Upper lobe of right lung (tissue), 1 donor: Measurements from ENCODE around the gene CPED1. TPM values are rescaled to one million over a fixed set of nuclear protein-coding genes. Genes with fewer than 3 reads are reported as not detected.

Experiments used
- ATAC-seq: fragments of 200-7000 bp; cut with Tn5 transposase; one replicate; pipeline ENCODE4 v1.9.1; 2020; ENCODE audit warnings: mild to moderate bottlenecking, moderate library complexity
- DNase-seq: peaks from one replicate; pipeline ENCODE4 v3.0.0-alpha.2; 2020
- H3K27ac ChIP-seq: fragments of 200-600 bp; one replicate; pipeline ENCODE4 v1.8.0; 2022
- H3K27me3 ChIP-seq: fragments of 200-600 bp; one replicate; pipeline ENCODE4 v1.8.0; 2022; ENCODE audit warnings: mild to moderate bottlenecking
- H3K36me3 ChIP-seq: fragments of 200-600 bp; one replicate; pipeline ENCODE4 v1.8.0; 2022
- H3K4me1 ChIP-seq: fragments of 200-600 bp; one replicate; pipeline ENCODE4 v1.8.0; 2022
- H3K4me3 ChIP-seq: fragments of 200-600 bp; one replicate; pipeline ENCODE4 v1.8.0; 2022; ENCODE audit warnings: mild to moderate bottlenecking
- H3K9me3 ChIP-seq: fragments of 200-600 bp; one replicate; pipeline ENCODE4 v1.8.0; 2022
- intact Hi-C: fragments of 100-400 bp; cut with DNase I; formaldehyde crosslinking; loops from one replicate; pipeline ENCODE4 v1.11.0; 2022
- total RNA-seq: library from RNA; stranded (reverse); fragmentation: NEBNext Ultra II Directional; extraction: Animal tissue kit (Norgen Biotek cat#: 25700); gene quantifications from one replicate; pipeline ENCODE4 v1.2.1, GENCODE V29; 2021
- TF ChIP-seq, protein P1 (sequence below): fragments of 200-600 bp; IDR thresholded peaks from one replicate; pipeline ENCODE4 v1.8.0; 2022; ENCODE audit warnings: antibody characterized with exemption
- donor health status: DM: no; HTN: yes; CAD: no; lungs with severe emphysema.

Gene CPED1
- total RNA-seq, 1 donor from 2014 or later = 39.2 TPM

DNA sequence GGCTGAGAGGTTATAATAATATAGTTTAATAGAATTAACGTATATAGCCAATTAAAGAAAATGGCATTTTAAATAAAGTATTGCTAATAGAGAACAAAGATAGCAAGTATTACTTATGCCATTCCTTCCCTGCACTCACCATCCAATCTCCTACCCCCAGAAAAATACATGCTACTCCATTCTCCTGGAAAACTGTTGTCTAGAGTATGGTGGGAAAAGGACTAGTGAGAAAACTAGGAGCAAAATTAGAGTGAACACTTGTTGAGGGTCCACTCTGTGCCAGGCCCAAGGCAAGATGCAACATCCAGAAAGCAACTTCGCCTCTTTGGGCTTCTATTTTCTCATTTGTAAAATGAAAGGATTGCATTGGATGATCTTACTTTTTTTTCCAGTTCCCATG is 149.1 kb downstream of the CPED1 start:
- DNase-seq (no peak), ATAC-seq (no peak)
- Histone ChIP-seq H3K36me3 (peaks cover 4% of the 10 kb centered on the region), H3K4me3 (no peak overlapping the region), H3K27ac (no peak overlapping the region), H3K27me3 (no peaks in the 10 kb centered on the region), H3K4me1 (no peaks in the 10 kb centered on the region), H3K9me3 (no peaks in the 10 kb centered on the region)
- intact Hi-C loops = no loop called here
- TF ChIP-seq, protein P1, sequence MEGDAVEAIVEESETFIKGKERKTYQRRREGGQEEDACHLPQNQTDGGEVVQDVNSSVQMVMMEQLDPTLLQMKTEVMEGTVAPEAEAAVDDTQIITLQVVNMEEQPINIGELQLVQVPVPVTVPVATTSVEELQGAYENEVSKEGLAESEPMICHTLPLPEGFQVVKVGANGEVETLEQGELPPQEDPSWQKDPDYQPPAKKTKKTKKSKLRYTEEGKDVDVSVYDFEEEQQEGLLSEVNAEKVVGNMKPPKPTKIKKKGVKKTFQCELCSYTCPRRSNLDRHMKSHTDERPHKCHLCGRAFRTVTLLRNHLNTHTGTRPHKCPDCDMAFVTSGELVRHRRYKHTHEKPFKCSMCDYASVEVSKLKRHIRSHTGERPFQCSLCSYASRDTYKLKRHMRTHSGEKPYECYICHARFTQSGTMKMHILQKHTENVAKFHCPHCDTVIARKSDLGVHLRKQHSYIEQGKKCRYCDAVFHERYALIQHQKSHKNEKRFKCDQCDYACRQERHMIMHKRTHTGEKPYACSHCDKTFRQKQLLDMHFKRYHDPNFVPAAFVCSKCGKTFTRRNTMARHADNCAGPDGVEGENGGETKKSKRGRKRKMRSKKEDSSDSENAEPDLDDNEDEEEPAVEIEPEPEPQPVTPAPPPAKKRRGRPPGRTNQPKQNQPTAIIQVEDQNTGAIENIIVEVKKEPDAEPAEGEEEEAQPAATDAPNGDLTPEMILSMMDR = no peak

DNA sequence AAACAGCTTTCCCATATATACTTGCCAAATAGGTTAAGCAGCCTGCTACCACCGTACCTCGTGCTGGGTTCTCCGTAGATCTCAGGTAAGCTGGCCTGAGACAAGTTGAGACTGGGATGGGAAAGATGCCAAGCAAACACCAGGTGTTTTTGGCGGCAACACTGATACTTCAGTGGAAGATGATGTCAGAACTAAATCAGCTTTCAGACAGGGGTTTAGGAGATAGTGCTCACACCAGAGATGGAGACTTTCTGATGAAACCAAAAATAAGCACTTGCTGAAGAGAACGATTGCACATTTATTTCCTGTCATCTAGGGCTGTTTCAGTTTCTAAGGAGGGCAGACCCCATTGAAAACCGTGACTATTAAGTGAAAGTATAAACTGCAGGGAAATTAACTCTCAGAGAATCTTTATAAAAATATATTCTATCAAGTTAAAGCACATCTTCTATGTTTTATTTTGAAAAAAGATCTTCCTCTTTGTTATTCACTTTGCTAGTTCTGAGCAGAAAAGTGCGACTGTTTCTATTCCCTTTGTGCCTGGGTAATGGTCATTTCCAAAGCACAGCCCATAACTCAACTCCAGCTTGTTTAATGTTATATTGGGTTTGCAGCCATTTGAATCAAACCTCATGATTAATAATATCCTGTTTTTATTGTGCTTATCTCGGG is 149.9 kb downstream of the CPED1 start:
- Histone ChIP-seq H3K4me3 (no peak overlapping the region), H3K4me1 (no peaks in the 10 kb centered on the region), H3K27me3 (no peaks in the 10 kb centered on the region), H3K9me3 (no peaks in the 10 kb centered on the region), H3K27ac (no peak overlapping the region), H3K36me3 (peaks cover 12% of the 10 kb centered on the region)
- no peak for ATAC-seq
- TF ChIP-seq, protein P1 = no peak
- no peak for DNase-seq
- intact Hi-C loops = no loop called here

DNA sequence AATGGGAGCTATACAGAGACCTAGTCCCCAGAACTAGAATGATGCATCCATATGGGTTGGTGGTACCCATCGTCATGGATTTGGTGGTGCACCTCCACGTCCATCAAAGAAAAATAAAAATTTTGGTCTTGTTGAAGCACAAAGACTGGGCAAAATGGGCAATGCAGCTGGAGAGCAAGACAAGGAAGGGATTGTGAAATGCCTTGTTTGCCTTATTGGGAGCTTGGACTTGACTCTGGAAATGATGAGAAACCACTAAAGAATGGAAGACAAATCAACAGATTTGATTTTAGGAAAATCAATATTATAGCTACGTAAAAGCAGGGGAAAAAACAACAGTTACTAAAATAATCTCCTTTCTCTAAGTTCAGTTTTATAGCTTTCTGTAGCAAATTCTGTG is 150.9 kb downstream of the CPED1 start:
- Histone ChIP-seq H3K27ac (no peak overlapping the region), H3K9me3 (no peaks in the 10 kb centered on the region), H3K27me3 (no peaks in the 10 kb centered on the region), H3K36me3 (peaks cover 17% of the 10 kb centered on the region), H3K4me1 (no peaks in the 10 kb centered on the region), H3K4me3 (no peak overlapping the region)
- intact Hi-C loops = no loop called here
- TF ChIP-seq, protein P1 = no peak
- DNase-seq (no peak), ATAC-seq (no peak)

DNA sequence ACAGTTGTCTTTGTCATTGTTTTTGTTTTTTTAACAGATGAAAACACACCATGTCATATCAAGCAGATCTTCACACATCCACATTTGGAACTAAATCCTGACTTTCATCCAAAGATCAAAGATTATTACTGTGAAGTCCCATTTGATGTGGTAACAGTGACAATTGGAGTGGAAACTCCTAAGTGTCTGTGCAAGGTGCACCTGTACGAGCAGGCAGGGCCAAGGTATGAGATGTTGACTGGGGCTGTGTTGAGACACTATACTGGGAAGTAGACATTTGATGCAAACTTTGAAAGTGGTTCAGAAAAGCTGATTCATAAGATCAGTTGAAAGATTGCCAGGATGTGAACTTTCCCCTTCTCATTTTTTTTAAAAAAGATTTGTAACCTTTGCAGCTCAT is 152.3 kb downstream of the CPED1 start:
- no peaks in the 10 kb centered on the region for H3K4me1 ChIP-seq
- H3K27ac ChIP-seq = no peak overlapping the region
- H3K4me3 ChIP-seq = no peak overlapping the region
- TF ChIP-seq, protein P1 = no peak
- H3K36me3 ChIP-seq = peaks cover 18% of the 10 kb centered on the region
- ATAC-seq = no peak
- H3K9me3 ChIP-seq = no peaks in the 10 kb centered on the region
- DNase-seq = no peak
- no peaks in the 10 kb centered on the region for H3K27me3 ChIP-seq
- intact Hi-C loops = no loop called here

DNA sequence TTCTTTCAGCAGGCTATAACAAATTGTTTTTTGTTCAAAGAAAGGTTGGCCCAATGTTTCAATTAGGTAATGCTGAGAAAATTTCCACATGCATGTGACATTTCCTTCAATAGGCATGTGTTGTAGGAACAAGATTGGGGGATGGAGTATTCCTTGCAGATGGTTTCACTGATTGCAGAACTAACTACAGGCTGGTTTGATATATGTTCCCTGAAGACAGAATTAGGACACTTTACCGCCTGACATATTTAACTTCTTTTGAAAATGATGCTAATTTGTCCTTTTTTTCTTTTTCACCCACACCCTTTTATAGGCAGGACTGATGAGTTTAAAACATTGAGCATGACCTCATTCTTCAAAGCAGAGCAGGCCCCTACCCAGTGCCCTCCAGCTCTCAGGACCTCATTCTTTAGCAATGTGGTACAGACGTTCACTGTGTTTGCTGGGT is 163.3 kb downstream of the CPED1 start:
- DNase-seq (no peak), ATAC-seq (no peak)
- H3K4me1 ChIP-seq = no peaks in the 10 kb centered on the region
- no peaks in the 10 kb centered on the region for H3K27me3 ChIP-seq
- no peaks in the 10 kb centered on the region for H3K9me3 ChIP-seq
- intact Hi-C loops = no loop called here
- H3K27ac ChIP-seq = no peak overlapping the region
- H3K4me3 ChIP-seq = no peak overlapping the region
- TF ChIP-seq, protein P1 = no peak
- no peaks in the 10 kb centered on the region for H3K36me3 ChIP-seq

DNA sequence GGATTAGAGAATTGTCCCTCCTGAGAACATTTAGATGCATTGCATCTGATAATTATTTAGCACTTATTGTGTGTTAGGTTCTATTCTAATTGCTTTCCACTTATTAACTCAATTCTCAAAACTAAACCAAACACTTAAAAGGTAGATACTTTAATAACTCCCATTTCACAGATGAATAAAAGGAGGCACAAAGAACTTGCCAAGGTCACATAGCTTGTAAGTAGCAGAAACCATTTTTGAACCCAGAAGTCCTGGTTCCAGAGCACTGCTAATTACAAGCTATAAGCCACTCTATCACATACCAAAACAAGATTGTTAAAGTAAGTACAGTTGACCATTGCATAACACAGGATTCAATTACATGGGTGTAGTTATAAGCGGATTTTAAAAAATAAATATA is 164.9 kb downstream of the CPED1 start:
- Histone ChIP-seq H3K4me3 (no peak overlapping the region), H3K9me3 (no peaks in the 10 kb centered on the region), H3K27me3 (no peaks in the 10 kb centered on the region), H3K36me3 (no peaks in the 10 kb centered on the region), H3K27ac (no peak overlapping the region), H3K4me1 (no peaks in the 10 kb centered on the region)
- DNase-seq = no peak
- ATAC-seq = no peak
- TF ChIP-seq, protein P1 = no peak
- intact Hi-C loops = no loop called here
